GM21576 (cell line): ENCODE data around the gene RNF212.
A peak's percentile ranks its signal among the peaks of the same experiment; 100 is the strongest.
"Not testable (repeated sequence)": the region's sequence is repeated elsewhere in the genome, so short reads cannot be mapped to it uniquely, and the experiment has no call there.

Experiments
- ATAC-seq: cut with Tn5 transposase; IDR thresholded peaks from one replicate; pipeline ENCODE4 v1.9.1; 2021; ENCODE audit warnings: mild to moderate bottlenecking, moderate library complexity; ENCODE audit not compliant: unreplicated experiment

The RNF212 gene

GRCh38 chr4:1069394-1069793, 44.0 kb downstream of the RNF212 start:
- no peak for ATAC-seq

GRCh38 chr4:1065732-1066131, 47.6 kb downstream of the RNF212 start:
- no peak for ATAC-seq

GRCh38 chr4:1062419-1062818, 50.9 kb downstream of the RNF212 start:
- ATAC-seq = no peak

DNA sequence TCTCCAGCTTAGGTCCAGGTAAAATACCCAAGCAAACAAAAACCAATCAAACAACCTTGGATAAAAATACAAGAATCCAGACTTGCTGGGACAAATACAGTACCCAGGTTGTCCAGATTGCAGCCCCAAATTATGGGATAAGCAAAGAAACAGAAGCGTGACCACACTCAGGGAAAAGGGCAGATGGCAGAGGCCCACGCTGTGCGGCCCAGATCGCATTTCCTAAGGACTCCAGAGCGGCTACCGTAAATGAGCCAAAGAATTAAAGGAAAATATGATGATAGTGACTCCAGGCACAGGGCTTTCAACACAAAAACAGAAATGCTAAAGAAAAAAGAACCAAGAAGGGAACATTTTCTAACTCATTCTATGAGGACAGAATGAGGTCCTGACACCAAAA, 51.6 kb downstream of the RNF212 start:
- no peak for ATAC-seq

GRCh38 chr4:1061056-1061700, 52.2 kb downstream of the RNF212 start:
- ATAC-seq = no peak

DNA sequence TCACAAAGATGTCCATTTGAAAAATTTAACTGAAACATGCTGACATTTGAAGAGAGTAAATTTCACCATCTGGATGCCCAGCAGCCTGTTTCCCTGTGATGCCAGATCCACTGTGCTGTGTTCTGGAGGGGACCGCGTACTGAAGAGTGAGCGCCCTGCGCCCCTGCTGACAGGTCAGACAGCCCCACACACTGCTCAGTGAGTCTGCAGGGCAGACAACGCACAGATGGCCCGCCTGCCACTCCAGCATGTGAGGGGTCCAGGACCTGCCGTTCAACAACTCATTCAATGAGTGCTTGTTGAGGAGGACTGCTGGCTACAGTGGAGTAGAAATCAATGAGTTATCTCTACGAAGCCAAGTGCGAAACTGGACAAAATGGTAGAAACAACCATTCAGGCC, 52.7 kb downstream of the RNF212 start:
- ATAC-seq = no peak

DNA sequence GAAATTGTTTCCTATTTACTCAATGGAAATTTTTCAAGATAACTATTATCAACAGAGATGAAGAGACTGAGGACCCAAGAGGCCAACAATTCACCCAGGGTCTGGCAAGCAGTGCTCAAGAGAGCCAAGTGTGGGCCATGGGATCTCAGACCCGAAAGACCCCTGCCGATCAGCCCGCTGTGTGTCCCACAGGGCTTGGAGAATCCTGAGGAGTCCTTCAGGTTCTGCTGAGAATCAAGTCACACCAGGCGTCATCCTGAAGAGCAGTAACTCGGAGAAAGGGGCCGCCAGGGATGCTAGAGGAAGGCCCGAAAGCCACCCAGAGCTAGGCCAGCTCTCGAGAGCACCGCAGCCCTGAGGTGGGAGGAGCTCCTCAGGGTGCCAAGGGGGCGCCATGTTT, 53.2 kb downstream of the RNF212 start:
- ATAC-seq = no peak

DNA sequence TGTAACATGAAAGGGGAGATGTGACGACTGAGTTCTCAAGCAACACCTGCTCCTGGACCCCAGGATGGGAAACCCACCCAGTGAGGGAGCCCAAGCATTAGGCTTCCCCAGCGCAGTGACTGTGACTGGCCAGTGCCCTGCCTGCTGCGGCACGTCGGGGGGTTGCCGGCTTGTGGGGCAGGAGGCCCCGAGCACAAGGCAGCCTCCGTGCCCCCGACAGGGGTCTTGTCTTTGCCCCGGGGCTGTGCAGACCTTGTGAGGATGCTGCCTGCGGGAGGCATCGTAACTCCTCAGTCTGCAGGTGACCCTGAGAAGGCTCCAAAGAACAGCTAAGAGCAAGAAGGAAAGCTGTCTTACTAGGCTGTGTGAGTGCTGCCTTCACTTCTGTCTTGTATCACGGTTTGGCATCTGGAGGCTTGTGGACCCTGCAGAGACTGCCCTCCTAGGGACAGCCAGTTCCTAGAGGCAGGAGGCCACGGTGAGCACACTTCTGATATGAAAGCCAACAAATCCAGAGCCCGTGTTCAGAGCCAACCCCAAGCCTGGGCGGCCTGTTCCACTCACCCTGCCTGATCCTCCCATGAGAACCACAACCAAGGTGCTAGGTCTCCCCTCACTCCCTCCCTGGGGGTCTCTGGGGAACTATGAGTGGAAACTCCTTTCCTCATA, 54.2 kb downstream of the RNF212 start:
- no peak for ATAC-seq

DNA sequence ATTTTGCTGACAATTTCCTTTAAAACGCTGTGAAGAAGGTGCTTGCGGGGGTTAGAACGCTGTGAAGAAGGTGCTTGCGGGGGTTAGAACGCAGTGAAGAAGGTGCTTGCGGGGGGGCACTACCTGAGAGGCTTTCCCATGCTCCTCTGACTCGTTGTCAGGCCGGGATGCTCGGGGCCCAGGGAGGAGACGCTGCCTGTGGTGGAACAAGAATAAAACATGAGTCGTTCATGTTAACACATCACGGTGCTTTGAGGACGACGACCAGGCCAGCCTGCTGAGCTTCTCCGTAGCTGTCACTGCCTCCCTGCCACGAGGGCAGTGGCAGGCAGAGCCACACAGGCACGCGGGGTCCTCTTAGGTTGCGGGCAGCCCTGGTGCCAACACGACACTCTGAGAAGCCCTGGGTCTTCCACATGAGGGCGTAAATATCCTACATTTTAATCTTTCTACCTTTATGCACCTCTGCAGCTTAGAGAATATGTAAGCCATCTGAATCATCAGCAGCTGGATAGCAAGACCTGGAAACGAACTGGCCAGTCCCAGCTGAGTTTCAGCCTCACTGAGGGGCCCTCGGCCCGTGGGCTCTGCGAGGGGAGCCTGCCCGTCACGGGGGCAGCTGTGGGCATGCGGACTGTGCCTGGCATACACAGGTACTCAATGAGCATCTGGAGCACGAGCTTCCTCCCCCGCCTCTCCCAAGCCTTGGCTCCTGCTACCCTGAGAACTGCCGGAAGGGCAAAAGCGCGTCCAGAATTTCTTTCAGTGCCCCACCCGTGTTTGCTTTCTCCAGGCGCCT, 55.0 kb downstream of the RNF212 start:
- ATAC-seq = no peak

DNA sequence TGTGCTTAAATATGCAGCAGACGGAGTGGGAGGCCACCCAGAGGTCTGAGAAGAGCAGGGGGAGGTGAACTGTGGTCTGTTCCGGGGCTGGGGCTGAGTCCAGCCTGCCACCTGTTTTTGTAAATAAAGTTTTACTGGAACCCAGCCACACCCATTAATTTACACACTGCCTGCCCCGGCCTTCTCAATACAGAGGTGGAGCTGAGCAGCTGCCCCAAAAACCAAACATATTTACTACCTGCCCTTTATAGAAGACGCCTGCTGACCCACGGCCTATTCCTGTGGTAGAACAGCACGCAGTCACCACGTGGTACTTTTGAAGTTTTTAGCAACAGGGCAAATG, 56.0 kb downstream of the RNF212 start:
- ATAC-seq = no peak

- no peak for ATAC-seq
Measured at GRCh38 chr4:1056671-1057402, 56.5 kb downstream of the RNF212 start.

DNA sequence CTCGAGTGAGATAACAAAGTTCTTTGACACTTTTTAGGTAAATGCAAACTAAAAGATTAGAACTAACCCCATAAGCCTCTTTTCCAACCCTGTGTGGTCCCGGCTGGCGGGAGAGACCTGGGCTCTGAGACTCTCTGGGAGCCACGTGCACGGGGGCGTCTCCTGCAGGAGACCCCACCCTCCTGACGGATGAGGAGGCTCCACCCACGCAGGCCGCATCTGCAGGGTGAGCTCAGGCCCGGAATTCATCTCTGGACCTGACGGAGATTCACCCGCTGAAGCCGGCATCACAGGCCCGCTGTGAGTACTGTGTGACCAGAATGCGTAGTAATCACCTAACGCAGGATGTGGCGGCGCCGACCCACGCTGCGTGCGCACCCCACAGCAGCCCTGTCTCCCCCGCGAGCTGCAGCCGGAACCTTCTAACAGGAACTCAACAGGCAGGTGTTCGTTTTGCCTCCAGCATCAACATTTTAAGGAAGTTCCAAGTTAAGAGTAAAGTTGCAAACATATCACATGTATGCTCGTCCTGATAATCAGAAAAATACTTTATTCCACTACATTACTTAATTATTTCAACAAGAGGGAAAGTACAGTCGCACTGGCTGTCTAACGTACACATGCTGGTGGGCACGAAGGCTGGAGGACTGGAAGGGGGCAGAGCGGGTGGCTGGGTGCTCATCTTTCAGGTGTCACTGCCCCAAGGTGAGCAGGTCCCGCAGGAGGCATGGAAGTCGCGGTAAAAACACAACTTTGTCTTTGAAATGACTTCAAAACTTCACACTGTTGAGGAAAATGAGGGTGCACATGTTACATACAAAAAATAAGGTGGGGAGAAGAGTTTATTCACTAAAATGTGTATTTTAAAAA, 57.4 kb downstream of the RNF212 start:
- peak; percentile 43 for ATAC-seq

DNA sequence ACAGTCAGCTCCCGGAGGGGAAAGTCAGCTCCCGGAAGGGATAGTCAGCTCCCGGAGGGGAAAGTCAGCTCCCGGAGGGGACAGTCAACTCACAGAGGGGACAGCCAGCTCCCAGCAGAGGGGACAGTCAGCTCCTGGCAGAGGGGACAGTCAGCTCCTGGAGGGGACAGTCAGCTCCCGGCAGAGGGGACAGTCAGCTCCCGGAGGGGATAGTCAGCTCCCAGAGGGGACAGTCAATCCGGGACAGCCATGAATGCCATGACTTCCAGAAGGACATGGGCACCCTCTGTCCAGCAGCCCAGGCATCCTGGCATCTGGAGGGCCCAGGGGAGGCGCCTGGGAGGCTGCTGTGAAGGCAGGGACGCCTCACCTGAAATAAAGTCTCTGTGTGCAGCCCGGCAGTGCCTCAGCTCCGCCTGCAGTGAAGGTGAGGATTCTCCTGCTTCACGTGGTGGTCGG, 58.1 kb downstream of the RNF212 start:
- ATAC-seq = not testable (repeated sequence)

DNA sequence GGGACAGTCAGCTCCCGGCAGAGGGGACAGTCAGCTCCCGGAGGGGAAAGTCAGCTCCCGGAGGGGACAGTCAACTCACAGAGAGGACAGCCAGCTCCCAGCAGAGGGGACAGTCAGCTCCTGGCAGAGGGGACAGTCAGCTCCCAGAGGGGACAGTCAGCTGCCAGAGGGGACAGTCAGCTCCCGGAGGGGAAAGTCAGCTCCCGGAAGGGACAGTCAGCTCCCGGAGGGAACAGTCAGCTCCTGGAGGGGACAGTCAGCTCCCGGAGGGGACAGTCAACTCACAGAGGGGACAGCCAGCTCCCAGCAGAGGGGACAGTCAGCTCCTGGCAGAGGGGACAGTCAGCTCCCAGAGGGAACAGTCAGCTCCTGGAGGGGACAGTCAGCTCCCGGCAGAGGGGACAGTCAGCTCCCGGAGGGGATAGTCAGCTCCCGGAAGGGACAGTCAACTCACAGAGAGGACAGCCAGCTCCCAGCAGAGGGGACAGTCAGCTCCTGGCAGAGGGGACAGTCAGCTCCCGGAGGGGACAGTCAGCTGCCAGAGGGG, 58.6 kb downstream of the RNF212 start:
- not testable (repeated sequence) for ATAC-seq

GRCh38 chr4:1053891-1054290, 59.5 kb downstream of the RNF212 start:
- not testable (repeated sequence) for ATAC-seq

GRCh38 chr4:1053080-1053661, 60.2 kb downstream of the RNF212 start:
- ATAC-seq = no peak

DNA sequence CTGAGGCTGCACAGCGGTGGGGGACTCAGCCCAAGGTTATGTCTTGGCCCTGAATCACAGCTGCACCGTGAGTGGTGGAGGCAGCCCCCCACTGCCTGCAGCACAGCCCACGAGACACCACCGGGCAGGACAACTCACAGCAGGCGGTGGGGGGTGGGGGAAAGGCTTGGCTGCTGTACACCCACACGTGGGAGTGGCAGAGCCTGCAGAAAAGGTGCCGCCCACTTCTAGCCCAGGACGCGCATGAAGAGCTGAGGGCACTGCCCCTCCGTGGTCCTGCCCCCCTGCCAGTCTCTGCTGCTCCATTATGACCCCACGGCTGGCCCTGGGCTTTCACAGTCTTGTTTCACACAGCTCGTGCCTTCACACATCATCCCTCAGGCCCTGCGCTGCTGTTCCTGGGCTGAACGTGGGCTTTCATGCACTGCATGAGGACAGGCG, 61.1 kb downstream of the RNF212 start:
- ATAC-seq = no peak

DNA sequence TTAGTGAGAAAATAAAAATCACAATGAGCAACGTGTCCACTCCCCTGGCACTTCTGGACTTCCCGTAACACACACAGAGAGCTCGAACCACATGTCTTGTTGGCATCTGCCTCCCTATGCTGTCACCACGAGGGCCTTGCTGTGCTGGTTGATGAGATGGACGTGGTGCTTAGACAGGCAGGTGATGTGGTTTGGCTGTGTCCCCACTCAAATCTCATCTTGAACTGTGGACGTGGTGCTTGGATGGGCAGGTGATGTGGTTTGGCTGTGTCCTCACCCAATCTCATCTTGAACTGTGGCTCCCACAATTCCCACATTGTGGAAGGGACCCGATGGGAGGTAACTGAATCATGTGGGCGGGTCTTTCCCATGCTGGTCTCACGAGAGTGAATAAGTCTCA, 61.9 kb downstream of the RNF212 start:
- ATAC-seq = no peak

GRCh38 chr4:1050486-1051213, 62.7 kb downstream of the RNF212 start:
- ATAC-seq = no peak
